Upper lobe of left lung (tissue), 4 donors: Measurements from ENCODE around the gene RUVBL2.

Experiments
- CTCF ChIP-seq, 6 experiments: fragments of 450-650 bp in 4 of 6; fragments of 200-600 bp in 2 of 6; sonication (generic) in 2 of 6; IDR thresholded peaks; one replicate each; pipeline ENCODE4 v1.5.1; 2016 to 2019; ENCODE audit warnings: antibody characterized with exemption in 6 of 6
- POLR2A ChIP-seq, 4 donors: fragments of 450-650 bp; IDR thresholded peaks; one replicate each; pipeline ENCODE4 v1.5.1; 2016 to 2017; ENCODE audit warnings: antibody characterized with exemption in 4 of 4, mild to moderate bottlenecking in 2 of 4

- TF ChIP-seq POLR2A (IDR thresholded peaks at IDR 0.05) (no peak), CTCF (IDR thresholded peaks at IDR 0.05) (no peak)
These were observed 324 bp downstream of the RUVBL2 start for GRCh38 chr19:48994035-48994386.
